ENCODE measurements around the gene VRK1.
A peak's percentile ranks its signal among the peaks of the same experiment; 100 is the strongest.

The VRK1 gene

GRCh38 chr14:96799489-96800054 lies 2.4 kb downstream of the VRK1 start:
- H3K4me1 ChIP-seq (ENCODE audit: low read depth, poor library complexity, severe bottlenecking), result peaks cover 14% of the 10 kb centered on the region
- H3K36me3 ChIP-seq (ENCODE audit: insufficient read depth), result no peaks in the 10 kb centered on the region
- peaks cover 11% of the 10 kb centered on the region for H4K20me1 ChIP-seq (ENCODE audit: insufficient read depth)
- no peak overlapping the region for H3K27ac ChIP-seq
- no peak for TF ChIP-seq CTCF (conservative IDR thresholded peaks at IDR 0.05; ENCODE audit: low read depth, low read length)
- no peaks in the 10 kb centered on the region for H3K27me3 ChIP-seq (ENCODE audit: insufficient read depth, low read depth)
- peaks cover 67% of the 10 kb centered on the region for H3K79me2 ChIP-seq (ENCODE audit: insufficient read depth, low read depth)
- H3K4me3 ChIP-seq (IDR thresholded peaks at IDR 0.05; ENCODE audit: insufficient read depth, low read depth, low read length), result no peak overlapping the region
- H3K9ac ChIP-seq, result no peak overlapping the region
- no peak overlapping the region for H2AFZ ChIP-seq (ENCODE audit: low read depth)
- H3K4me2 ChIP-seq, result peak overlapping the region; percentile 61; the same call in 1 of the 2 replicates

GRCh38 chr14:96801931-96802330 lies 4.7 kb downstream of the VRK1 start:
- H2AFZ ChIP-seq (ENCODE audit: low read depth), result no peak overlapping the region
- H3K4me1 ChIP-seq (ENCODE audit: low read depth, poor library complexity, severe bottlenecking), result peaks cover 14% of the 10 kb centered on the region
- peaks cover 86% of the 10 kb centered on the region for H3K79me2 ChIP-seq (ENCODE audit: insufficient read depth, low read depth)
- no peaks in the 10 kb centered on the region for H3K27me3 ChIP-seq (ENCODE audit: insufficient read depth, low read depth)
- no peak overlapping the region for H3K4me3 ChIP-seq (IDR thresholded peaks at IDR 0.05; ENCODE audit: insufficient read depth, low read depth, low read length)
- H4K20me1 ChIP-seq (ENCODE audit: insufficient read depth), result peaks cover 13% of the 10 kb centered on the region
- H3K27ac ChIP-seq, result no peak overlapping the region
- no peak overlapping the region for H3K4me2 ChIP-seq
- no peak for TF ChIP-seq CTCF (conservative IDR thresholded peaks at IDR 0.05; ENCODE audit: low read depth, low read length)
- H3K36me3 ChIP-seq (ENCODE audit: insufficient read depth), result no peaks in the 10 kb centered on the region
- no peak overlapping the region for H3K9ac ChIP-seq

GRCh38 chr14:96802963-96803362 lies 5.8 kb downstream of the VRK1 start:
- Histone ChIP-seq H3K79me2 (ENCODE audit: insufficient read depth, low read depth) (peaks cover 89% of the 10 kb centered on the region), H3K9ac (no peak overlapping the region), H2AFZ (ENCODE audit: low read depth) (no peak overlapping the region), H3K4me2 (no peak overlapping the region), H3K4me3 (IDR thresholded peaks at IDR 0.05; ENCODE audit: insufficient read depth, low read depth, low read length) (no peak overlapping the region), H4K20me1 (ENCODE audit: insufficient read depth) (peaks cover 13% of the 10 kb centered on the region), H3K36me3 (ENCODE audit: insufficient read depth) (no peaks in the 10 kb centered on the region), H3K27ac (no peak overlapping the region), H3K4me1 (ENCODE audit: low read depth, poor library complexity, severe bottlenecking) (peaks cover 14% of the 10 kb centered on the region), H3K27me3 (ENCODE audit: insufficient read depth, low read depth) (no peaks in the 10 kb centered on the region)
- no peak for TF ChIP-seq CTCF (conservative IDR thresholded peaks at IDR 0.05; ENCODE audit: low read depth, low read length)

- no peak for TF ChIP-seq CTCF (conservative IDR thresholded peaks at IDR 0.05; ENCODE audit: low read depth, low read length)
- H3K9ac ChIP-seq, result no peak overlapping the region
- H4K20me1 ChIP-seq (ENCODE audit: insufficient read depth), result peaks cover 13% of the 10 kb centered on the region; the same call in 1 of the 2 replicates
- H3K27ac ChIP-seq, result no peak overlapping the region
- no peaks in the 10 kb centered on the region for H3K27me3 ChIP-seq (ENCODE audit: insufficient read depth, low read depth)
- peaks cover 85% of the 10 kb centered on the region for H3K79me2 ChIP-seq (ENCODE audit: insufficient read depth, low read depth)
- no peaks in the 10 kb centered on the region for H3K36me3 ChIP-seq (ENCODE audit: insufficient read depth)
- no peak overlapping the region for H3K4me3 ChIP-seq (IDR thresholded peaks at IDR 0.05; ENCODE audit: insufficient read depth, low read depth, low read length)
- H3K4me2 ChIP-seq, result no peak overlapping the region
- H3K4me1 ChIP-seq (ENCODE audit: low read depth, poor library complexity, severe bottlenecking), result peaks cover 7% of the 10 kb centered on the region
- no peak overlapping the region for H2AFZ ChIP-seq (ENCODE audit: low read depth)
Observed at GRCh38 chr14:96803958-96804357, 6.8 kb downstream of the VRK1 start.

Measured in KMS-11 (cell line).